Measurements from ENCODE around the gene NPHP1.
"Not testable (repeated sequence)": the region's sequence is repeated elsewhere in the genome, so short reads cannot be mapped to it uniquely, and the experiment has no call there.

The NPHP1 gene

GRCh38 chr2:110204408-110205385 is at the start of gene NPHP1:
Gene NPHP1, minus strand, starts transcription at chr2:110205013. Its CDS starts 45 bp downstream, at chr2:110204968.
- no peak for FAIRE-seq

GRCh38 chr2:110248081-110248795 is 43.4 kb upstream of the NPHP1 start:
- not testable (repeated sequence) for FAIRE-seq

- not testable (repeated sequence) for FAIRE-seq
Observed at GRCh38 chr2:110245488-110246435, 40.9 kb upstream of the NPHP1 start.

GRCh38 chr2:110243283-110243682 is 38.5 kb upstream of the NPHP1 start:
- FAIRE-seq: not testable (repeated sequence)

- not testable (repeated sequence) for FAIRE-seq
Observed at GRCh38 chr2:110234514-110234913, 29.7 kb upstream of the NPHP1 start.

DNA sequence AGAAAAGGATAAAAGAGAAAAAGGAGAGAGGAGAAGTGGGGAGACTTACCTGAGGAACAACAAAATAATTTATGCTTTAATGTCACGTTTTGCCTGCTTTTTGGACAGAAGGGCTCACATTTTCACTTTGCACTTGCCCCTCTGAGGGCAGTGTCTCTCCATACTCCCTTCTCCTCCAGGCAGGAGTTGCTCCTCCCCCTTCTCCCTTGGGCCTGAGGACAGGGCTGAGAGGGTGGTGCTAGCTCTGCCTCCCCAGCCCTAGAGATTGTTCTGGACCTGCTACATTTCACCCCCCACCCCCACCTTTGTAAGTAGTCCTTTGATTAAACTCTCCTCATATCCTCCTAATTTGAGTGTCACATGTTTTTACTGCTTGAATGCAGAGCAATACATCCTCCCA is 25.1 kb upstream of the NPHP1 start:
- FAIRE-seq: not testable (repeated sequence)

GRCh38 chr2:110222626-110223025 is 17.8 kb upstream of the NPHP1 start:
- FAIRE-seq: not testable (repeated sequence)

DNA sequence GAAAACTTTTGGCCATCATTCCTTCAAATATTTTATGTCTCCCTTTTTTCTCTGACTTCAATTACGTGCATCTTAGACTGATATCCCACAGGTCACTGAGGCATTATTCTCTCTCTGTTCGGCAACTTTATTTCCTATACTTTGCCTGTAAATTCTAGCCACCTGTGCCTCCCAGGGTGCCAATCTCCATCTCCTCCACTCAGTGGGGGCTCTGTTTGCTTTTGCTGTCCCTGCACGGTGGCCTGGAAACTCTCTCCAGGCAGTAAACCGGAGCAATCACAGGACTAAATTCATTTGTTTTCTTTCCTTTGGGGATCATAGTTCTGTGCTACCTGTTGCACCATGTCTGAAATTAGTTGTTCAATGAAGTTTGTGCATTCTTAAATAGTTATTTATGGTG is 17.1 kb upstream of the NPHP1 start:
- FAIRE-seq: no peak

GRCh38 chr2:110220190-110220564 is 15.4 kb upstream of the NPHP1 start:
- no peak for FAIRE-seq

- FAIRE-seq: no peak
Observed at GRCh38 chr2:110219496-110220189, 14.8 kb upstream of the NPHP1 start.

- not testable (repeated sequence) for FAIRE-seq
Observed at GRCh38 chr2:110218889-110219288, 14.1 kb upstream of the NPHP1 start.

DNA sequence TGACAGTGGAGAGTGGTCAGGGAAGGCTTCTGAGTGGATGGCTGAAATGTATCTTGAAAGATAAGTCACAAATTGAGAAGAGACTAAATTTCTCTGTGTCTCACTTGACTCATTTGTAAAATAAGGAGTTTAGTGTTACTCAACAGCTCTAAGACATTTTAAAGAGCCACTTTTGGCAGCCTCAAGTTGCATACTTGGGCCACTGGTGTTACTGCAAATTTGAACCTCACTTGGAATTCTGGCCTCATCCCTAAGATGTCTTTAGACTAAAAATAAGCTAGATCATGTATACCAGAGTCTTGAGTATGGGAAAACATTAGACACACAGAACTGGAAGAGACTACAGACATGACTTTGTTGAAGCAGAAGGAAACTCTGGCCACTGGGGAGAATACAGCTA is 12.0 kb upstream of the NPHP1 start:
- no peak for FAIRE-seq

DNA sequence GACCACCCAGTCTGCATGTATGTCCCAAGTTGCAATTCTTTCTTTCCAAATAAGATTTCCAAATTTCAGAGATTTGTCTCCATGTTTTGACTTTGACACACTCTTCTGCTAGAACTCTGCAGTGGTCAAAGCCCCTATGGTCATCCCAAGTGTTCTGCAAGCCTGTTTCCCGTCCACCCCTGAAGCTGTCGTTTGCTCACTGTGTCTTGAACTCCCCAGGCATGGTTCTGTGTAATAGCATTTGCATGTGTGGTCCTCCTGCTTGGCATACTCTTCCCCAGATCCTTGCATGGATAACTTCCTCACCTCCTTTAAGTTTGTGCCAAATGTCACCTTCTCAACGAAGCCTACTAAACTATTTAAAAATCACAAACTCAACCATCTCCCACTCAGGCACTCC is 11.4 kb upstream of the NPHP1 start:
- no peak for FAIRE-seq

GRCh38 chr2:110215566-110216158 is 10.8 kb upstream of the NPHP1 start:
- no peak for FAIRE-seq

- no peak for FAIRE-seq
Observed at GRCh38 chr2:110215091-110215490, 10.3 kb upstream of the NPHP1 start.

DNA sequence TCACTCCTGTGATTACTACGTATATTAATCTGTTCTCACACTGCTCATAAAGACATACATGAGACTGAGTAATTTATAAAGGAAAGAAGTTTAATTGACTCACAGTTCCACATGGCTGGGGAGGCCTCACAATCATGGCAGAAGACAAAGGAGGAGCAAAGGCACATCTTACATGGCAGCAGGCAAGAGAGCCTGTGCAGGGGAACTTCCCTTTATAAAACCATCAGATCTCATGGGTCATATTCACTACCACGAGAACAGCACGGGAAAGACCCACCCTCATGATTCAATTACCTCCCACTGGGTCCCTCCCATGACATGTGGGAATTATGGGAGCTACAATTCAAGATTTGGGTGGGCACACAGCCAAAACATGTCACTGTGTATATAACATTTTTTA is 8.7 kb upstream of the NPHP1 start:
- FAIRE-seq: not testable (repeated sequence)

- no peak for FAIRE-seq
Observed at GRCh38 chr2:110211938-110212858, 7.4 kb upstream of the NPHP1 start, which contains the start of gene MTLN. Gene MTLN, minus strand, starts transcription at chr2:110212547. Its CDS starts 22 bp downstream, at chr2:110212525.

DNA sequence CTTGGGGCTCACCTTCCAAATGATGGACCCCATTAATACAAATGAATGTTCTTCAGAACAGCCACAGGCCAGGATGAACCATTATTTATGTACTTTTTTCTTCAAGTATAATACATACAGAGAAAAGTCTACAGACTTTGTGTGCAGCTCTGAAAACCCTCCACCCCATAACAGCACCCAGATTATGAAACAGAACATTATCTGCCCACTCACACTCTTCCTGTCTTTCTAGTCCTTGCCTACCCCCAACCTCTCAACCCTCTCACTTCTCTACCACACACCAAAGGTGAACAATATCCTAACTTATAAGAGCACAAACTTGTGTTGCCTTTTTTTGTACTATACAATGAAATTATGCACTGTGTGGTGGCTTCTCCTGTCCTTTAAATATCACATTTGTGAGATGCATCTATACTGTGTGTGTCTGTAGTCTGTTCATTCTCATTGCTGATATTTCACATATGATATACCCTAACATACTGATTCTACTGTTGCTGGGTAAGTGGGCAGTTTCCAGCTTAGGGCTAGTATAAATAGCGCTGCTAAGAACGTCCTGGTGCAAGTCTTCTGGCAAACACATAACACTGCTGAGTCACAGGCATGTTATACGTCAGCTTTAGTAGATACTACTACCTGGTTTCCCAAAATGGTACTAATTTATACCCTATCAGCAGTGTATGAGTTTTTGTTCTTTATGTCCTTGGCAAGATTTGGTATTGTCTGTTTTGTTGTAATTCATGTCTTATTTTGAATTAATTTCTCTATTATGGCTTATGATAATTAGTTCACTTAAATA is 1.0 kb upstream of the NPHP1 start:
- FAIRE-seq: no peak

GRCh38 chr2:110198016-110198415 is 6.8 kb downstream of the NPHP1 start:
- no peak for FAIRE-seq

All from TTC549 (cell line).